RWPE1 (cell line): ENCODE data around the gene AHDC1.
"Not testable (repeated sequence)": the region's sequence is repeated elsewhere in the genome, so short reads cannot be mapped to it uniquely, and the experiment has no call there.

ENCODE experiments used
- CTCF ChIA-PET: fragments of 350-600 bp; sonication (Branson Sonifier 250); formaldehyde crosslinking; extraction: SDS; loops from one replicate; lab custom pipeline; 2021; lab: Yijun Ruan, JAX
- POLR2A ChIA-PET: fragments of 400-600 bp; formaldehyde crosslinking; extraction: SDS; loops from one replicate; lab custom pipeline; 2020; ENCODE audit warnings: antibody characterized with exemption; ENCODE audit not compliant: low non-redundant PET; lab: Yijun Ruan, JAX
- DNase-seq: peaks from one replicate; pipeline ENCODE4 v3.0.0; 2012; ENCODE audit warnings: low spot score
- H3K27ac ChIP-seq: fragments of 450-650 bp; 2 replicates; pipeline ENCODE4 v1.5.1; 2017
- CTCF ChIP-seq: fragments of 450-650 bp; conservative IDR thresholded peaks from 2 replicates; pipeline ENCODE4 v1.5.1; 2017; ENCODE audit warnings: low read depth, mild to moderate bottlenecking

Gene AHDC1

GRCh38 chr1:27633298-27633610 lies 29.3 kb upstream of the AHDC1 start:
- TF ChIP-seq CTCF: no peak
- ChIA-PET POLR2A (no interaction called here), CTCF (no interaction called here)
- no peak for DNase-seq
- H3K27ac ChIP-seq: no peak overlapping the region

- ChIA-PET CTCF (no interaction called here), POLR2A (no interaction called here)
- no peak for TF ChIP-seq CTCF
- no peak for DNase-seq
- no peak overlapping the region for H3K27ac ChIP-seq
Observed at GRCh38 chr1:27632387-27633297, 28.7 kb upstream of the AHDC1 start.

GRCh38 chr1:27630859-27631491 lies 27.0 kb upstream of the AHDC1 start:
- no peak for DNase-seq
- no peak overlapping the region; the same call in 1 of the 2 replicates for H3K27ac ChIP-seq
- ChIA-PET POLR2A (no interaction called here), CTCF (interaction anchor here (0.7 kb wide), 1 partner anchor 536 kb away, joined by 3 read pairs; no protein-coding TSS in a partner anchor)
- TF ChIP-seq CTCF: no peak

GRCh38 chr1:27628712-27629111 lies 24.8 kb upstream of the AHDC1 start:
- no peak overlapping the region for H3K27ac ChIP-seq
- ChIA-PET CTCF (interaction anchor here (0.5 to 1.0 kb wide), 2 partner anchors 21 to 322 kb away, joined by 4 read pairs; no protein-coding TSS in a partner anchor), POLR2A (no interaction called here)
- no peak for DNase-seq
- TF ChIP-seq CTCF: no peak

GRCh38 chr1:27627733-27628132 lies 23.8 kb upstream of the AHDC1 start:
- CTCF ChIA-PET: interaction anchor here (0.6 to 0.8 kb wide), 3 partner anchors 31 to 76 kb away, joined by 3 to 6 read pairs (median 3); no protein-coding TSS in a partner anchor
- POLR2A ChIA-PET: interaction anchor here (0.7 kb wide), 1 partner anchor 79 kb away, joined by 3 read pairs; no protein-coding TSS in a partner anchor
- DNase-seq, H3K27ac ChIP-seq: not testable (repeated sequence)

GRCh38 chr1:27627061-27627460 lies 23.1 kb upstream of the AHDC1 start:
- ChIA-PET POLR2A (no interaction called here), CTCF (interaction anchor here (0.6 to 0.7 kb wide), 2 partner anchors 11 to 13 kb away, joined by 3 to 5 read pairs; no protein-coding TSS in a partner anchor)
- TF ChIP-seq CTCF: no peak

More at GRCh38 chr1:27627061-27627460, 23.1 kb upstream of the AHDC1 start:
- DNase-seq: no peak
- no peak overlapping the region for H3K27ac ChIP-seq
